ENCODE results near the gene ATAD3A. TPM values are rescaled to one million over a fixed set of nuclear protein-coding genes. Genes with fewer than 3 reads are reported as not detected.

Gene ATAD3A
- total RNA-seq, 1 donor from 2014 or later: 32.1 TPM

GRCh38 chr1:1578371-1578940 lies 66.5 kb downstream of the ATAD3A start:
- no peak overlapping the region for H3K4me3 Mint-ChIP-seq (ENCODE audit: unreplicated experiment)
- peaks cover 5% of the 10 kb centered on the region for H3K4me1 Mint-ChIP-seq (ENCODE audit: low read depth, unreplicated experiment)

GRCh38 chr1:1582585-1583346 lies 70.8 kb downstream of the ATAD3A start:
- Mint-ChIP-seq H3K9me3 (ENCODE audit: unreplicated experiment) (peaks cover 3% of the 10 kb centered on the region), H3K27me3 (ENCODE audit: unreplicated experiment) (peaks cover 4% of the 10 kb centered on the region), H3K4me3 (ENCODE audit: unreplicated experiment) (peak overlapping the region; percentile 55), H3K4me1 (ENCODE audit: low read depth, unreplicated experiment) (no peaks in the 10 kb centered on the region), H3K27ac (ENCODE audit: unreplicated experiment) (no peak overlapping the region), H3K36me3 (ENCODE audit: unreplicated experiment) (no peaks in the 10 kb centered on the region)
- no peak for TF ChIP-seq CTCF (IDR thresholded peaks at IDR 0.05; ENCODE audit: partially characterized antibody, unreplicated experiment)
- DNase-seq: no peak

More at GRCh38 chr1:1578371-1578940, 66.5 kb downstream of the ATAD3A start:
- DNase-seq: no peak
- H3K36me3 Mint-ChIP-seq (ENCODE audit: unreplicated experiment): peaks cover 4% of the 10 kb centered on the region
- H3K27ac Mint-ChIP-seq (ENCODE audit: unreplicated experiment): no peak overlapping the region
- peaks cover 16% of the 10 kb centered on the region for H3K9me3 Mint-ChIP-seq (ENCODE audit: unreplicated experiment)
- H3K27me3 Mint-ChIP-seq (ENCODE audit: unreplicated experiment): peaks cover 15% of the 10 kb centered on the region
- no peak for TF ChIP-seq CTCF (IDR thresholded peaks at IDR 0.05; ENCODE audit: partially characterized antibody, unreplicated experiment)

DNA sequence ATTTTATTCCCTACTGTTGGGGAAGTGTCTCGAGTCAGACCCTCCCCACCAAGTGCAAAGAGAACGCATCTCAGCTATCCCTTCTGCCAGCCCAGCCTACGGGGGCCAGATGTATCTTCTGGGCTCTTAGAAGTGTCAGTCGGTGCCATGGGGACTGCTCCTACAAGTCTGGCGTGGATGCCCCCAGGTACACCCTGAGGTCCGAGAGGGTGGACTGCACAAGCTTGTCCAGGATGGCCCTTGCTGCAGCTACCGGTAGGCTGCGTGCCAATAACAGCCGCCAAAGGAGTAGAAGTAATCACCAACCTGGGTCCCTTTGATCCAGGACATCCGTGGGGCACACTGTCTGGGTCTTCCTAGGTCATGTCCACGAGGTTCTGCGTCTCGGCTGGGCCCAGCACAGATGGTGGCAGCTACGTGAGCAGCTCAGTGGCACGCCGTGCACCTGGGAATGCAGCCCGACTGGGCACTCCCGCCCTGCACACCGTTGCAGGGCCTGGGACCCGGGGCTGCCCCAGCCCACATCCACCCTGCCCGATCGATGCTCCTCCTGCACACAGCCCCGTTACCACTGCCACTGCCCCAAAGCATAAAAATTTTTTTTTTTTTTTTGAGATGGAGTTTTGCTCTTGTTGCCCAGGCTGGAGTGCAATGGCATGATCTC lies 71.5 kb downstream of the ATAD3A start:
- no peaks in the 10 kb centered on the region for H3K36me3 Mint-ChIP-seq (ENCODE audit: unreplicated experiment)
- peaks cover 4% of the 10 kb centered on the region for H3K27me3 Mint-ChIP-seq (ENCODE audit: unreplicated experiment)
- no peaks in the 10 kb centered on the region for H3K4me1 Mint-ChIP-seq (ENCODE audit: low read depth, unreplicated experiment)
- no peak for DNase-seq
- H3K27ac Mint-ChIP-seq (ENCODE audit: unreplicated experiment): no peak overlapping the region
- no peak for TF ChIP-seq CTCF (IDR thresholded peaks at IDR 0.05; ENCODE audit: partially characterized antibody, unreplicated experiment)
- H3K9me3 Mint-ChIP-seq (ENCODE audit: unreplicated experiment): peaks cover 3% of the 10 kb centered on the region
- H3K4me3 Mint-ChIP-seq (ENCODE audit: unreplicated experiment): peak overlapping the region; percentile 55

Other genes with a start within 250 kb of the ATAD3A start
- 88.1 TPM for gene UBE2J2, start 238.3 kb upstream of the ATAD3A start, total RNA-seq (ENCODE audit: unreplicated experiment)
- gene SCNN1D, start 231.7 kb upstream of the ATAD3A start, total RNA-seq (ENCODE audit: unreplicated experiment): 8.4 TPM
- gene ACAP3, start 204.2 kb upstream of the ATAD3A start, total RNA-seq (ENCODE audit: unreplicated experiment): 1,099 TPM
- 45.5 TPM for gene PUSL1, start 203.6 kb upstream of the ATAD3A start, total RNA-seq (ENCODE audit: unreplicated experiment)
- gene INTS11, start 187.5 kb upstream of the ATAD3A start, total RNA-seq (ENCODE audit: unreplicated experiment): 147 TPM
- gene CPTP, start 187.4 kb upstream of the ATAD3A start, total RNA-seq (ENCODE audit: unreplicated experiment): 18.7 TPM
- 1.3 TPM for gene TAS1R3, start 180.9 kb upstream of the ATAD3A start, total RNA-seq (ENCODE audit: unreplicated experiment)
- 124 TPM for gene DVL1, start 162.7 kb upstream of the ATAD3A start, total RNA-seq (ENCODE audit: unreplicated experiment)
- gene MXRA8, start 153.6 kb upstream of the ATAD3A start, total RNA-seq (ENCODE audit: unreplicated experiment): 7.7 TPM
- 130 TPM for gene AURKAIP1, start 137.0 kb upstream of the ATAD3A start, total RNA-seq (ENCODE audit: unreplicated experiment)
- gene CCNL2, start 112.8 kb upstream of the ATAD3A start, total RNA-seq (ENCODE audit: unreplicated experiment): 394 TPM
- gene MRPL20, start 104.9 kb upstream of the ATAD3A start, total RNA-seq (ENCODE audit: unreplicated experiment): 98.6 TPM
- 38.4 TPM for gene ANKRD65, start 90.9 kb upstream of the ATAD3A start, total RNA-seq (ENCODE audit: unreplicated experiment)
- 56.9 TPM for gene VWA1, start 76.5 kb upstream of the ATAD3A start, total RNA-seq (ENCODE audit: unreplicated experiment)
- 10.2 TPM for gene ATAD3C, start 62.5 kb upstream of the ATAD3A start, total RNA-seq (ENCODE audit: unreplicated experiment)
- gene ATAD3B, start 40.4 kb upstream of the ATAD3A start, total RNA-seq (ENCODE audit: unreplicated experiment): 34.9 TPM
- 24.4 TPM for gene TMEM240, start 28.5 kb downstream of the ATAD3A start, total RNA-seq (ENCODE audit: unreplicated experiment)
- 123 TPM for gene SSU72, start 62.7 kb downstream of the ATAD3A start, total RNA-seq (ENCODE audit: unreplicated experiment)
- 11.9 TPM for gene FNDC10, start 88.0 kb downstream of the ATAD3A start, total RNA-seq (ENCODE audit: unreplicated experiment)
- 77.7 TPM for gene MIB2, start 103.3 kb downstream of the ATAD3A start, total RNA-seq (ENCODE audit: unreplicated experiment)
- 162 TPM for gene MMP23B, start 120.0 kb downstream of the ATAD3A start, total RNA-seq (ENCODE audit: unreplicated experiment)
- 32.7 TPM for gene CDK11B, start 146.8 kb downstream of the ATAD3A start, total RNA-seq (ENCODE audit: unreplicated experiment)
- 151 TPM for gene SLC35E2B, start 180.6 kb downstream of the ATAD3A start, total RNA-seq (ENCODE audit: unreplicated experiment)
- gene CDK11A, start 212.2 kb downstream of the ATAD3A start, total RNA-seq (ENCODE audit: unreplicated experiment): 62.8 TPM